ENCODE results near the gene CXCL3.

CXCL3 gene

GRCh38 chr4:74031576-74031975 is 6.9 kb downstream of the CXCL3 start:
- DNase-seq (ENCODE audit: low read depth) = no peak
- TF ChIP-seq CTCF (conservative IDR thresholded peaks at IDR 0.05; ENCODE audit: low read length) = no peak
- no peak overlapping the region for H3K4me3 ChIP-seq (ENCODE audit: low read length)

GRCh38 chr4:74030285-74030684 is 8.2 kb downstream of the CXCL3 start:
- no peak for TF ChIP-seq CTCF (conservative IDR thresholded peaks at IDR 0.05; ENCODE audit: low read length)
- no peak for DNase-seq (ENCODE audit: low read depth)
- no peak overlapping the region for H3K4me3 ChIP-seq (ENCODE audit: low read length)

GRCh38 chr4:74028504-74028903 is 10.0 kb downstream of the CXCL3 start:
- DNase-seq (ENCODE audit: low read depth) = no peak
- no peak for TF ChIP-seq CTCF (conservative IDR thresholded peaks at IDR 0.05; ENCODE audit: low read length)
- H3K4me3 ChIP-seq (ENCODE audit: low read length) = no peak overlapping the region

GRCh38 chr4:74023709-74024108 is 14.8 kb downstream of the CXCL3 start:
- TF ChIP-seq CTCF (conservative IDR thresholded peaks at IDR 0.05; ENCODE audit: low read length) = no peak
- no peak for DNase-seq (ENCODE audit: low read depth)
- H3K4me3 ChIP-seq (ENCODE audit: low read length) = no peak overlapping the region

- no peak for DNase-seq (ENCODE audit: low read depth)
- H3K4me3 ChIP-seq (ENCODE audit: low read length) = no peak overlapping the region
- no peak for TF ChIP-seq CTCF (conservative IDR thresholded peaks at IDR 0.05; ENCODE audit: low read length)
Observed at GRCh38 chr4:74021601-74022000, 16.9 kb downstream of the CXCL3 start.

- no peak overlapping the region for H3K4me3 ChIP-seq (ENCODE audit: low read length)
- DNase-seq (ENCODE audit: low read depth) = no peak
- no peak for TF ChIP-seq CTCF (conservative IDR thresholded peaks at IDR 0.05; ENCODE audit: low read length)
Observed at GRCh38 chr4:74018771-74019170, 19.7 kb downstream of the CXCL3 start.

GRCh38 chr4:74018116-74018515 is 20.4 kb downstream of the CXCL3 start:
- DNase-seq (ENCODE audit: low read depth) = no peak
- no peak for TF ChIP-seq CTCF (conservative IDR thresholded peaks at IDR 0.05; ENCODE audit: low read length)
- H3K4me3 ChIP-seq (ENCODE audit: low read length) = no peak overlapping the region
